ENCODE results near the gene UNC13A.

DNA sequence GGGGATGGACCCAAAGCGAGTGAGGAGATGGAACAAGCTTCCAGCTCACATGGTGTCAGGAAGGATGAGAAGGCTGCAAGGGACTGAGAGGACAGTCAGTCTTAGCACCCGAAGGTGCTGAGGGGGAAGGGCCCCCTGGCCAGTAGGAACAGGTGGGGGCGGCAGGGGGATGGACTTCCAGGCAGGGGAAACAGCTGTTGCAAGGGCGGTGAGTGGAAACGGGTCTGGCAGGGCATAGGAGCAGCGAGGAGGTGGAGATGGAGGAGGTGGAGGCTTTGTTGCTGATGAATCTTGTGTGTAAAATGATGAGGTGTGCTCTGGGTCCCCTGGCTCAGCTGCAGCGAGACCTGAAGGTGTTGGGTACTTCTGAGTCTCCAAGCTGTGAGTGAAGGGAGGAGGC, 32.3 kb upstream of the UNC13A start:
- TF ChIP-seq CTCF (IDR thresholded peaks at IDR 0.05), result no peak
- no peak for TF ChIP-seq EP300 (IDR thresholded peaks at IDR 0.05)
- TF ChIP-seq POLR2AphosphoS5 (IDR thresholded peaks at IDR 0.05), result no peak
- no peak for TF ChIP-seq POLR2A (IDR thresholded peaks at IDR 0.05)

Measured in suprapubic skin (tissue), 4 donors.